ENCODE data around the gene PTCH1. TPM values are rescaled to one million over a fixed set of nuclear protein-coding genes. Genes with fewer than 3 reads are reported as not detected.

Gene PTCH1
- total and polyA plus RNA-seq, 10 of the 15 experiments (the other 5 are each of a cell fraction or from before 2014, with no cell fraction given), result 0.16 to 6.1 (median 2.6) TPM

- Histone ChIP-seq H3K4me1 (ENCODE audit: control insufficient read depth, insufficient read depth, low read length) (peaks cover 31% of the 10 kb centered on the region), H3K9me3 (replicated peaks; ENCODE audit: control insufficient read depth, insufficient read depth, low read length) (no peaks in the 10 kb centered on the region), H3K79me2 (ENCODE audit: control insufficient read depth, insufficient read depth, low read length) (peaks cover 3% of the 10 kb centered on the region; the same call in 1 of the 2 replicates), H3K27me3 (replicated peaks in 1 of 2; ENCODE audit: control insufficient read depth in 2 of 2, insufficient read depth in 2 of 2, low read length in 1 of 2) (no peaks in the 10 kb centered on the region), H3K27ac (ENCODE audit: control insufficient read depth, insufficient read depth) (peak overlapping the region; percentile 73), H3K9ac (ENCODE audit: control insufficient read depth, insufficient read depth, low read length) (peak overlapping the region; percentile 50), H4K20me1 (ENCODE audit: control insufficient read depth, insufficient read depth) (0 out of 2 replicates have a peak, but pooled peaks cover 2% of the 10 kb centered on the region), H3K4me3 (peak overlapping the region; percentile 45; the same call in 1 of the 2 replicates), H2AFZ (ENCODE audit: control insufficient read depth, low read depth, low read length) (no peak overlapping the region), H3K36me3 (ENCODE audit: control insufficient read depth in 2 of 2, insufficient read depth in 2 of 2, low read length in 1 of 2) (peaks cover 2 to 5% of the 10 kb centered on the region in 2 experiments; a peak in 3 of 4 replicates), H3K4me2 (ENCODE audit: control insufficient read depth, insufficient read depth) (peak overlapping the region; percentile 88)
- ChIA-PET CTCF (no interaction called here), RAD21 (ENCODE audit: unreplicated experiment) (interaction anchor here (0.6 to 2.1 kb wide), 8 partner anchors 20 to 756 kb away, joined by 3 to 14 read pairs (median 12); no protein-coding TSS in a partner anchor), POLR2A (interaction anchor here (0.6 to 2.1 kb wide), 4 partner anchors 17 to 50 kb away, joined by 3 to 9 read pairs (median 5); no protein-coding TSS in a partner anchor), SMC1A (ENCODE audit: uncharacterized antibody, unreplicated experiment) (interaction anchor here (0.6 to 2.8 kb wide), 8 partner anchors 8 to 75 kb away, joined by 3 to 9 read pairs (median 6); no protein-coding TSS in a partner anchor)
- BruUV-seq (replicated peaks), result TSS peak; percentile 48
- intact Hi-C loops (cut with micrococcal nuclease; ENCODE audit: unreplicated experiment) (loop anchor here (1.0 kb wide), 1 partner anchor 45 kb away; no protein-coding TSS in a partner anchor), in situ Hi-C loops (cut with MboI) (no loop called here)
- no peak for DNase-seq (ENCODE audit: low read depth, low spot score)
- ATAC-seq, result no peak
- WGBS (ENCODE audit: insufficient coverage, insufficient replicate concordance, low lambda C conversion rate, missing lambda C conversion rate), result 97% methylated on average over 17 of the region's 17 CpGs
- no peak for FAIRE-seq
- TF ChIP-seq MTA3 (IDR thresholded peaks at IDR 0.05; ENCODE audit: borderline replicate concordance, low read length) (no peak), CEBPB (IDR thresholded peaks at IDR 0.05; ENCODE audit: borderline replicate concordance in 1 of 2, low read depth in 2 of 2, low read length in 2 of 2) (no peak), ASH2L (IDR thresholded peaks at IDR 0.05; ENCODE audit: borderline replicate concordance, low read depth) (no peak), ZZZ3 (IDR thresholded peaks at IDR 0.05; ENCODE audit: control insufficient read depth, insufficient read length, low read depth) (no peak), ZNF622 (IDR thresholded peaks at IDR 0.05) (no peak), RCOR1 (conservative IDR thresholded peaks at IDR 0.05; ENCODE audit: low read depth, low read length) (no peak), KDM1A (IDR thresholded peaks at IDR 0.05; ENCODE audit: borderline replicate concordance) (no peak), NRF1 (conservative IDR thresholded peaks at IDR 0.05; ENCODE audit: low read depth, low read length) (no peak), ATF3 (IDR thresholded peaks at IDR 0.05; ENCODE audit: borderline replicate concordance, extremely low read depth, low read depth, low read length) (no peak), RB1 (IDR thresholded peaks at IDR 0.05; ENCODE audit: borderline replicate concordance) (no peak), ZNF207 (IDR thresholded peaks at IDR 0.05; ENCODE audit: borderline replicate concordance) (no peak), EED (IDR thresholded peaks at IDR 0.05; ENCODE audit: low read depth) (no peak)
Measured at GRCh38 chr9:95461448-95462248, 55.1 kb downstream of the PTCH1 start.

Measured in GM12878 (cell line).